Small intestine (tissue), 16 donors: Measurements from ENCODE around the gene BTBD7. TPM values are rescaled to one million over a fixed set of nuclear protein-coding genes. Genes with fewer than 3 reads are reported as not detected.

Source experiments
- DNase-seq, 2 donors: peaks; one replicate each; pipeline versions ENCODE4 v3.0.0 to v3.0.0-alpha.2; 2013
- FAIRE-seq: peaks from 2 replicates; lab custom pipeline; 2012; peaks lifted over from hg19 to GRCh38; lab: Jason Lieb, UNC
- H3K27ac ChIP-seq, 3 donors: one replicate each; pipeline ENCODE4 v1.5.1; 2013; ENCODE audit warnings: low read length in 2 of 3, mild to moderate bottlenecking in 2 of 3, control low read depth in 1 of 3, inconsistent platforms in 1 of 3, low read depth in 1 of 3, moderate library complexity in 1 of 3
- H3K27me3 ChIP-seq, 3 donors: one replicate each; pipeline ENCODE4 v1.6.1; 2013; ENCODE audit warnings: low read length in 3 of 3, inconsistent platforms in 1 of 3; ENCODE audit not compliant: control insufficient read depth in 3 of 3, insufficient read depth in 3 of 3
- H3K36me3 ChIP-seq, 3 donors: one replicate each; pipeline ENCODE4 v1.6.1; 2013; ENCODE audit warnings: low read length in 3 of 3, inconsistent platforms in 1 of 3, low read depth in 1 of 3, mild to moderate bottlenecking in 1 of 3, moderate library complexity in 1 of 3; ENCODE audit not compliant: control insufficient read depth in 3 of 3, insufficient read depth in 2 of 3
- H3K4me1 ChIP-seq, 3 donors: one replicate each; pipeline ENCODE4 v1.6.1; 2013; ENCODE audit warnings: low read length in 2 of 3, inconsistent platforms in 1 of 3, low read depth in 1 of 3, mild to moderate bottlenecking in 1 of 3, moderate library complexity in 1 of 3; ENCODE audit not compliant: control insufficient read depth in 3 of 3, insufficient read depth in 2 of 3
- H3K4me3 ChIP-seq, 3 donors: one replicate each; pipeline ENCODE4 v1.5.1; 2013; ENCODE audit warnings: low read length in 3 of 3, control low read depth in 1 of 3, inconsistent platforms in 1 of 3, low read depth in 1 of 3, mild to moderate bottlenecking in 1 of 3, moderate library complexity in 1 of 3
- H3K9me3 ChIP-seq, 2 donors: one replicate each; pipeline ENCODE4 v1.6.1; 2013; ENCODE audit warnings: low read depth in 1 of 2, low read length in 1 of 2; ENCODE audit not compliant: control insufficient read depth in 2 of 2, insufficient read depth in 1 of 2
- WGBS, 3 donors: extraction: QIAGEN DNeasy Blood & Tissue Kit; methylation state at CpG; one replicate each; pipeline ENCODE4 v1.1.7; 2013; 5-methylcytosine and 5-hydroxymethylcytosine counted together
- long read RNA-seq, 10 donors: transcript quantifications; one replicate each; lab custom pipeline, GENCODE V29; 2026
- polyA plus RNA-seq, 4 donors: library from polyadenylated mRNA; stranded (reverse) in 3 of 4; unstranded in 1 of 4; fragments of 200-250 nt in 3 of 4; fragments of 120-200 nt in 1 of 4; gene quantifications; one replicate each; pipeline versions ENCODE4 v1.2.1 to v1.2.3, GENCODE V29; 2013
- donor health status: healthy with polysubstance abuse.
- donor health status: control.
- donor health status: control.
- donor health status: Bipolar disorder and iron deficiency.
- donor health status: healthy.

The BTBD7 gene, protein sequence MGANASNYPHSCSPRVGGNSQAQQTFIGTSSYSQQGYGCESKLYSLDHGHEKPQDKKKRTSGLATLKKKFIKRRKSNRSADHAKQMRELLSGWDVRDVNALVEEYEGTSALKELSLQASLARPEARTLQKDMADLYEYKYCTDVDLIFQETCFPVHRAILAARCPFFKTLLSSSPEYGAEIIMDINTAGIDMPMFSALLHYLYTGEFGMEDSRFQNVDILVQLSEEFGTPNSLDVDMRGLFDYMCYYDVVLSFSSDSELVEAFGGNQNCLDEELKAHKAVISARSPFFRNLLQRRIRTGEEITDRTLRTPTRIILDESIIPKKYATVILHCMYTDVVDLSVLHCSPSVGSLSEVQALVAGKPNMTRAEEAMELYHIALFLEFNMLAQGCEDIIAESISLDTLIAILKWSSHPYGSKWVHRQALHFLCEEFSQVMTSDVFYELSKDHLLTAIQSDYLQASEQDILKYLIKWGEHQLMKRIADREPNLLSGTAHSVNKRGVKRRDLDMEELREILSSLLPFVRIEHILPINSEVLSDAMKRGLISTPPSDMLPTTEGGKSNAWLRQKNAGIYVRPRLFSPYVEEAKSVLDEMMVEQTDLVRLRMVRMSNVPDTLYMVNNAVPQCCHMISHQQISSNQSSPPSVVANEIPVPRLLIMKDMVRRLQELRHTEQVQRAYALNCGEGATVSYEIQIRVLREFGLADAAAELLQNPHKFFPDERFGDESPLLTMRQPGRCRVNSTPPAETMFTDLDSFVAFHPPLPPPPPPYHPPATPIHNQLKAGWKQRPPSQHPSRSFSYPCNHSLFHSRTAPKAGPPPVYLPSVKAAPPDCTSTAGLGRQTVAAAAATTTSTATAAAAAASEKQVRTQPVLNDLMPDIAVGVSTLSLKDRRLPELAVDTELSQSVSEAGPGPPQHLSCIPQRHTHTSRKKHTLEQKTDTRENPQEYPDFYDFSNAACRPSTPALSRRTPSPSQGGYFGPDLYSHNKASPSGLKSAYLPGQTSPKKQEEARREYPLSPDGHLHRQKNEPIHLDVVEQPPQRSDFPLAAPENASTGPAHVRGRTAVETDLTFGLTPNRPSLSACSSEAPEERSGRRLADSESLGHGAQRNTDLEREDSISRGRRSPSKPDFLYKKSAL
- polyA plus RNA-seq, result 10 to 100 TPM in 2 of 4 donors, 1 to 10 TPM in 2; 9.5 to 40.2 (median 9.9) TPM
- long read RNA-seq, donor 1, result 0 reads
- long read RNA-seq, donor 2, partial matches to known transcripts, result 0 of 1 reads
- long read RNA-seq, donor 2, other reads (novel, unspliced or antisense), result 0 of 1 reads
- long read RNA-seq, donor 3, partial matches to known transcripts, result 5 of 5 reads
- long read RNA-seq, donor 3, other reads (novel, unspliced or antisense), result 0 of 5 reads
- long read RNA-seq, donor 4, result 0 reads
- long read RNA-seq, donor 5, result 0 reads
- long read RNA-seq, donor 6, partial matches to known transcripts, result 0 of 1 reads
- long read RNA-seq, donor 6, other reads (novel, unspliced or antisense), result 0 of 1 reads
- long read RNA-seq, donor 7, result 0 reads
- long read RNA-seq, donor 8, result 0 reads
- long read RNA-seq, donor 9, result 0 reads
- long read RNA-seq, donor 10, full-length matches to known transcripts, result 3 of 9 reads
- long read RNA-seq, donor 10, partial matches to known transcripts, result 6 of 9 reads
- long read RNA-seq, donor 10, other reads (novel, unspliced or antisense), result 0 of 9 reads

GRCh38 chr14:93332853-93333630 is at the start of gene BTBD7:
BTBD7 (minus strand) TSS chr14:93333036; CDS start chr14:93296051, 36,985 bp downstream.
- Histone ChIP-seq H3K9me3 (peaks cover 0 to 13% of the 10 kb centered on the region in 2 donors), H3K4me3 (peak within 1 kb of the TSS; percentile 64 to 97 (median 94)), H3K27me3 (no peaks in the 10 kb centered on the region), H3K36me3 (peaks cover 0 to 5% (median 0%) of the 10 kb centered on the region in 3 donors), H3K27ac (peak within 1 kb of the TSS; percentile 86 to 99 (median 99)), H3K4me1 (peaks cover 0 to 20% (median 6%) of the 10 kb centered on the region in 3 donors)
- peak; percentile 97 to 98 for DNase-seq
- 0% methylated on average over 47 to 74 of the region's 74 CpGs for WGBS, 3 donors
- no peak for FAIRE-seq

DNA sequence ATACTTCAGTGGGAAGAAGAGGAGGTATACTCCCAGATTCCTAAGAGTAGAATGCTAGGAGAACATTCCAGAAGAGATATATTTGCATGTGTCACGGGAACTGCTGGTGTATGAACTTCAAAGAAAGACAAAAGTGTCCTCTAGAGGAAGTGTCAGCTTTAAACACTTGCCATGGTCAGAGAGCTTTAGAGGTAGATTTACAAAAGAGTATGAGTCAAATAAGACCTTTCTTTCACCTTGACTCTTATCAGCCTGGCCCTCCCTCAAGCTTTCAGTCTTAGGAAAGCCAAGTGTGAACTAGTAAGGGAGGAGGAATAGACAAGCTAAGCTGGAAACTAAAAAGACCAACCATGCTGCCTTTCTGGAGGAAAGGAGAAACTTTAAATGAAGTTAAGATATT is 48.8 kb upstream of the BTBD7 start:
- no peak overlapping the region for H3K4me3 ChIP-seq
- FAIRE-seq (no peak), DNase-seq (peak in 1 of 2 donors; percentile 1)
- no peaks in the 10 kb centered on the region for H3K4me1 ChIP-seq
- H3K36me3 ChIP-seq, result no peaks in the 10 kb centered on the region
- 14 to 33% (median 29%) methylated on average over 1 of the region's 1 CpG for WGBS, 3 donors
- no peak overlapping the region for H3K27ac ChIP-seq
- H3K27me3 ChIP-seq, result peaks cover 0 to 2% (median 0%) of the 10 kb centered on the region in 3 donors
- H3K9me3 ChIP-seq, result no peaks in the 10 kb centered on the region

DNA sequence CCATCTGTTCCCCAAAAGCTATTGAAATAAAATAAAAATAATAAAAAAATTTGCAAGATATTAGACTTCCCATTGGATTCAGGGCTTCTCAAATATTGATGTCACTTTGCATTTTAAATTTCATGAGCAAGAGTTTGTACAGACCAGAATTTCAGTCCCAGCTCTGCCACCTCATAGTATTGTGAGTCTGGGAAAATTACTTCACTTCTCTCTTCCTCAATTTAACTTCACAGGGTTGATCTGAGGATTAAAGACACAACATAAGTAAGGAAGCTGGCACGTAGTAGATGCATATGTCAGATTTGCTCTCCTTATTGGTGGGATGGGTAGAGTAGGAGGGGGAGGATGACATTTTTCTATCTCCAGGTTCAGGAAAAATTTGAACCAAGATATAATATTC is 47.0 kb upstream of the BTBD7 start:
- H3K27ac ChIP-seq, result no peak overlapping the region
- H3K27me3 ChIP-seq, result peaks cover 0 to 2% (median 0%) of the 10 kb centered on the region in 3 donors
- 45 to 54% (median 50%) methylated on average over 1 of the region's 1 CpG for WGBS, 3 donors
- no peak overlapping the region for H3K4me3 ChIP-seq
- no peak for FAIRE-seq
- DNase-seq, result no peak
- no peaks in the 10 kb centered on the region for H3K36me3 ChIP-seq
- H3K4me1 ChIP-seq, result no peaks in the 10 kb centered on the region
- no peaks in the 10 kb centered on the region for H3K9me3 ChIP-seq

- DNase-seq (no peak), FAIRE-seq (no peak)
- no peaks in the 10 kb centered on the region for H3K4me1 ChIP-seq
- H3K27ac ChIP-seq, result no peak overlapping the region
- 69 to 79% (median 77%) methylated on average over 6 of the region's 6 CpGs for WGBS, 3 donors
- H3K27me3 ChIP-seq, result peaks cover 0 to 1% (median 0%) of the 10 kb centered on the region in 3 donors
- H3K9me3 ChIP-seq, result no peaks in the 10 kb centered on the region
- no peak overlapping the region for H3K4me3 ChIP-seq
- no peaks in the 10 kb centered on the region for H3K36me3 ChIP-seq
Observed at GRCh38 chr14:93375673-93376156, 42.9 kb upstream of the BTBD7 start.

DNA sequence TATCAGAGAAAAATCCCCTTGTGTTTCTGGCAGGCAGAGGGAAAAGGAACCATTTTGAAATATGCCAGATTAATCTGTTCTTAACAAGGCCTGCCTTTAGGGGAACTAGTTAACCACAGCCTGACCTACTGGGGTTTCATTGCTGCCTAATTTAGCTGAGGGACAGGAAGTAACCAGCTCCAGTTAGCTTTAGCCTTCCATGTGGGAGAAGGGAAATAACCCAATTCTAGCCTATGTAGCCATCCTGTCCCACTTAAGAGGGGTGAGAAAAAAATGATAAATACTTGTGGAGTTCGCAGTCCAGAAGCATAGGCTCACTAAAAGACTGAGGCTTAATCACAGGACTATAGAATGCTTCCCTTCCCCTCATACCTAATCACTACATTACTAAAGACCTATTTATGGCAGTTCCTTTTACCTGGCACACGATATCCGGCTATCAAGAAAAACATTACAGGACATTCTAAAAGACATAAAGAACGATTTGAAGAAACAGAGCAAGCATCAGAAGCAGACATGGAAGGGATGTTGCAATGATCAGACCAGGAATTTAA is 37.0 kb upstream of the BTBD7 start:
- Histone ChIP-seq H3K27ac (no peak overlapping the region), H3K4me1 (no peaks in the 10 kb centered on the region), H3K4me3 (no peak overlapping the region), H3K36me3 (no peaks in the 10 kb centered on the region), H3K9me3 (no peaks in the 10 kb centered on the region), H3K27me3 (peaks cover 0 to 1% (median 0%) of the 10 kb centered on the region in 3 donors)
- DNase-seq, result peak in 1 of 2 donors; percentile 1
- 65 to 82% (median 73%) methylated on average over 4 of the region's 4 CpGs for WGBS, 3 donors
- FAIRE-seq, result no peak

DNA sequence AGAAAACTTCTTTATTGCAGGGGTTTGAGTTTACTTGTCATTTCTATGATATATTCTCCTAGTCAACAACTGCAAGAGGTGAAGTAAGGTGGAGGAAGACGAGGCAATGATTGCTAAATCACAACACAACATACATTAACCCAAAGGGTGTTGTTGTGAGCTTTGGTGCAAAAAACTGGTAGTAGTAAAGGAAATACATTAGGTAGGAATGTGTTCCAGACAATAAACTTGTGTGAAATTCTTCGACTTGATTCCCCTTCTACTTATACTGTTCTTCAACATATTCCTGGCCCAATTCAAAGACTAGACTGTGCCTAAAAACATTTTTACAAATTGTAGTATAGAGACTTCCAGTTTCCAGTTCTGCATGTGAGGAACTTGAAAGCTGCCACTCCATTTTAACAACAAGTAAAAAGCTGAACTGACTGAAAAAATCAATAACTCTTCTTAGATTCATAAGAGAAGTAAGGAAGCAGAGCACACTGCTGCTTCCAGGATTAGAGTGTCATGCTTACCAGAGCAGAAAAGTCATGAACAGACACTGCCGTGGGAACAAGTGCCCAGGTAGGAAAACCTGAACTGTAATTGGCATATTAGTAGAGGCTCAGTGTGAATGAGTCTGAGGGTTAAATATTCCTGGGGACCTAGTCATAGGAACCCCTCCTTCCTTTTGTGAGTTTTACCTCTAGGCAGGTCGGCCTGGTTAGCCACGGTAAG is 36.3 kb upstream of the BTBD7 start:
- no peaks in the 10 kb centered on the region for H3K4me1 ChIP-seq
- FAIRE-seq (no peak), DNase-seq (no peak)
- H3K4me3 ChIP-seq, result no peak overlapping the region
- no peaks in the 10 kb centered on the region for H3K36me3 ChIP-seq
- 60 to 65% (median 61%) methylated on average over 5 of the region's 5 CpGs for WGBS, 3 donors
- peaks cover 0 to 1% (median 0%) of the 10 kb centered on the region in 3 donors for H3K27me3 ChIP-seq
- no peak overlapping the region for H3K27ac ChIP-seq
- H3K9me3 ChIP-seq, result no peaks in the 10 kb centered on the region
